Ishikawa (cell line): Measurements from ENCODE around the gene HHIPL1.

ENCODE experiments used
- CEBPB ChIP-seq: IDR thresholded peaks from 2 replicates; pipeline ENCODE4 v1.6.1; 2012
- CREB1 ChIP-seq: IDR thresholded peaks from 2 replicates; pipeline ENCODE4 v1.6.1; 2012; ENCODE audit warnings: low read depth
- EGR1 ChIP-seq: IDR thresholded peaks from 2 replicates; pipeline ENCODE4 v1.6.1; 2012
- EP300 ChIP-seq: IDR thresholded peaks from 2 replicates; pipeline ENCODE4 v1.6.1; 2012; ENCODE audit warnings: borderline replicate concordance
- FOXM1 ChIP-seq: IDR thresholded peaks from 2 replicates; pipeline ENCODE4 v1.6.1; 2012; ENCODE audit warnings: low read depth, borderline replicate concordance
- MAX ChIP-seq: IDR thresholded peaks from 2 replicates; pipeline ENCODE4 v1.6.1; 2012
- NFIC ChIP-seq: IDR thresholded peaks from 2 replicates; pipeline ENCODE4 v1.6.1; 2012
- RAD21 ChIP-seq: IDR thresholded peaks from 2 replicates; pipeline ENCODE4 v1.6.1; 2012; ENCODE audit warnings: low read depth
- REST ChIP-seq: IDR thresholded peaks from 2 replicates; pipeline ENCODE4 v1.6.1; 2012; ENCODE audit warnings: low read depth, mild to moderate bottlenecking
- TAF1 ChIP-seq: IDR thresholded peaks from 2 replicates; pipeline ENCODE4 v1.6.1; 2012; ENCODE audit warnings: low read depth, mild to moderate bottlenecking
- TCF12 ChIP-seq: IDR thresholded peaks from 2 replicates; pipeline ENCODE4 v1.6.1; 2012; ENCODE audit warnings: low read depth
- TEAD4 ChIP-seq: IDR thresholded peaks from 2 replicates; pipeline ENCODE4 v1.6.1; 2012
- USF1 ChIP-seq: IDR thresholded peaks from 2 replicates; pipeline ENCODE4 v1.6.1; 2012
- YY1 ChIP-seq: IDR thresholded peaks from 2 replicates; pipeline ENCODE4 v1.6.1; 2012; ENCODE audit warnings: low read depth
- ZBTB7A ChIP-seq: IDR thresholded peaks from 2 replicates; pipeline ENCODE4 v1.6.1; 2012; ENCODE audit warnings: low read depth

The HHIPL1 gene

GRCh38 chr14:99688629-99689028 is 43.7 kb downstream of the HHIPL1 start:
- TF ChIP-seq EGR1, result no peak
- no peak for TF ChIP-seq RAD21
- no peak for TF ChIP-seq TAF1
- no peak for TF ChIP-seq FOXM1
- TF ChIP-seq REST, result no peak
- TF ChIP-seq YY1, result no peak
- TF ChIP-seq NFIC, result no peak
- TF ChIP-seq TCF12, result no peak

- TF ChIP-seq EP300, result no peak
- no peak for TF ChIP-seq TEAD4
- TF ChIP-seq ZBTB7A, result no peak
- TF ChIP-seq MAX, result no peak
- TF ChIP-seq CREB1, result no peak
- TF ChIP-seq EGR1, result no peak
- no peak for TF ChIP-seq CEBPB
- no peak for TF ChIP-seq YY1
- TF ChIP-seq TCF12, result no peak
- TF ChIP-seq NFIC, result no peak
- TF ChIP-seq TAF1, result no peak
- no peak for TF ChIP-seq FOXM1
- TF ChIP-seq USF1, result no peak
- no peak for TF ChIP-seq RAD21
- TF ChIP-seq REST, result no peak
These were observed 44.6 kb downstream of the HHIPL1 start for GRCh38 chr14:99689266-99690236.

GRCh38 chr14:99690636-99691035 is 45.7 kb downstream of the HHIPL1 start:
- no peak for TF ChIP-seq EGR1

- TF ChIP-seq NFIC, result no peak
- TF ChIP-seq FOXM1, result no peak
- TF ChIP-seq EGR1, result no peak
- TF ChIP-seq ZBTB7A, result no peak
- TF ChIP-seq MAX, result no peak
- no peak for TF ChIP-seq EP300
- TF ChIP-seq TEAD4, result no peak
- no peak for TF ChIP-seq CREB1
- TF ChIP-seq RAD21, result no peak
- TF ChIP-seq TCF12, result no peak
- TF ChIP-seq USF1, result no peak
- no peak for TF ChIP-seq CEBPB
- TF ChIP-seq YY1, result no peak
- TF ChIP-seq TAF1, result no peak
These were observed 46.4 kb downstream of the HHIPL1 start for GRCh38 chr14:99691111-99691885.

- TF ChIP-seq CEBPB, result no peak
- no peak for TF ChIP-seq EGR1
- TF ChIP-seq TCF12, result no peak
- no peak for TF ChIP-seq FOXM1
- no peak for TF ChIP-seq YY1
- TF ChIP-seq REST, result no peak
- no peak for TF ChIP-seq CREB1
- TF ChIP-seq USF1, result no peak
- no peak for TF ChIP-seq TEAD4
- no peak for TF ChIP-seq ZBTB7A
These were observed 49.0 kb downstream of the HHIPL1 start for GRCh38 chr14:99693918-99694317.
